KOPT-K1 (cell line): ENCODE measurements around the gene HPS3.
"Not testable (repeated sequence)": the region's sequence is repeated elsewhere in the genome, so short reads cannot be mapped to it uniquely, and the experiment has no call there.

Experiments
- H3K27ac ChIP-seq: fragments of 200-600 bp; sonication (generic); 2 replicates; pipeline ENCODE4 v1.5.1; 2016; ENCODE audit warnings: antibody characterized with exemption, mild to moderate bottlenecking, low read depth, low read length; ENCODE audit not compliant: poor library complexity, severe bottlenecking
- H3K36me3 ChIP-seq: fragments of 200-600 bp; sonication (generic); 2 replicates; pipeline ENCODE4 v1.5.1; 2017; ENCODE audit warnings: antibody characterized with exemption, mild to moderate bottlenecking, low read length, moderate library complexity; ENCODE audit not compliant: insufficient read depth
- H3K9me3 ChIP-seq: fragments of 200-600 bp; sonication (generic); 2 replicates; pipeline ENCODE4 v1.5.1; 2017; ENCODE audit warnings: antibody characterized with exemption, low read length, mild to moderate bottlenecking; ENCODE audit not compliant: insufficient read depth, poor library complexity, severe bottlenecking

The HPS3 gene

DNA sequence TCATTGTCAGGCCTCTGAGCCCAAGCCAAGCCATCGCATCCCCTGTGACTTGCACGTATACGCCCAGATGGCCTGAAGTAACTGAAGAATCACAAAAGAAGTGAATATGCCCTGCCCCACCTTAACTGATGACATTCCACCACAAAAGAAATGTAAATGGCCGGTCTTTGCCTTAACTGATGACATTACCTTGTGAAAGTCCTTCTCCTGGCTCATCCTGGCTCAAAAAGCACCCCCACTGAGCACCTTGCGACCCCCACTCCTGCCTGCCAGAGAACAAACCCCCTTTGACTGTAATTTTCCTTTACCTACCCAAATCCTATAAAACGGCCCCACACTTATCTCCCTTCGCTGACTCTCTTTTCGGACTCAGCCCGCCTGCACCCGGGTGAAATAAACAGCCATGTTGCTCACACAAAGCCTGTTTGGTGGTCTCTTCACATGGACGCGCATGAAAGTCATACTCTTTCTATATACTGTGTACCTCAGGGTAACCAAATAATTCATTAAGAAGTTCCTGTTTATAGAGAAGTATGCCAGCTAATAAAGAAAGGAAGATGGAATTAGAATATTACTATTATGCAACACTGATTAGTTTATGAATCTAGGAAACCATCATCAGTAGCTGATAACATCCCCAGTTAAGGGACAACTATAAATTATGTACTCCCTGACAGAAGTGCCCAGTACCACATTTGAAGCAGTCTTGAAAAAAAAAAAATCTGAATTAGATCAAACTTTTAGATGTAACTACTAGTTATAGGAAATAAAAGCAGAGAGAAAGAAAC lies 67.6 kb downstream of the HPS3 start:
- H3K36me3 ChIP-seq, H3K27ac ChIP-seq, H3K9me3 ChIP-seq: not testable (repeated sequence)

DNA sequence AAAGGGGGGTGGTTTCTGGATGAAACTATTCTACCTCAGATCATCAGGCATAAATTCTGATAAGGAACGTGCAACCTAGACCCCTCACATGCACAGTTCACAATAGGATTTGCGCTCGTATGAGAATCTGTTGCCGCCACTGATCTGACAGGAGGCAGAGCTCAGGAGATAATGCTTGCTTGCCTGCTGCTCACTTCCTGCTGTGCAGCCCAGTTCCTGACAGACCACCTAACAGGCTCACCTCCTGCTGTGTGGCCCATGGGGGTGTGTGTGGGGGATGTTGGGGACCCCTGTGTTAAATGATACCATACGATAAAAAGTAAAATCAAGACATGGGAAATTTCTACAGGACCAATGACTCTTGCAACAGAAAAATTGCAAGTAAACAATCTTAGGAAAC lies 68.2 kb downstream of the HPS3 start:
- H3K27ac ChIP-seq: no peak overlapping the region
- no peaks in the 10 kb centered on the region for H3K36me3 ChIP-seq
- H3K9me3 ChIP-seq: no peaks in the 10 kb centered on the region

DNA sequence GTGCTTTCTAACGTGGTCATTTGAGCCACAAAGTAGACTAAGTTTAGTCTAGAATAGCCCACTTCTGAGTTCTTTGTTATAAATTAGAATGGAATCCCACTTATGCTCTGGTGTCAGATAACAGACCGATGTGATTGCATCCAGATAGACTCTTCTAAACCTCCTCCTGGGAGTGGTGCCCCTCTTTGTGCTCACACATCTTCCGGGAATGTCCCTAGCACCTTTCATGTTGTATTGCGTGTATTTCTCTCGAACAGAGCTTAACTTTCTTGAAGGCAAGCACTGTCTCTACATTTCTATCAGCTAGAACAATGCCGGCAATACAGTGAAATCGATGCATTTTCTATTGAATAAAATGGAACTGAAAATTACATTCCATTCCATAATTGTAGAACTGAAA lies 69.2 kb downstream of the HPS3 start:
- no peak overlapping the region for H3K27ac ChIP-seq

DNA sequence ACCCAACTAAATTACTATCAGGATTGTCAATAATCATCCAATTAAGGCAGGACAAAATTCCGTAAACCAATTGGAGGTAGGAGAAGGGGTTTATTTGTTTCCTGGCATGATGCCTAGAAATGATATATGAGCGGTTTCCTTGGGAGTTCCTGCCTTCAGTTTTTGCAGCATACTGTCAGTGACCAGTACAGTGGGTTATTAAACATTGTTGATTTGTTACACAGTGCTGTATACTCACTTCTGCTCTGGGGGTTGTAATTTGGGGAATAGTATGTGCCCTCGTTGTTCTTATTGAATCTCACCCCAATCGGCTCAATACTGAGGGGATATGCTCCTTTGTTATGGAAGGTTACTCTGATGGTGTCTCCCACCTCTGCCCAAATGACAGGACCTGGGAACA lies 70.0 kb downstream of the HPS3 start:
- Histone ChIP-seq H3K9me3 (no peaks in the 10 kb centered on the region), H3K36me3 (no peaks in the 10 kb centered on the region), H3K27ac (no peak overlapping the region)

More for the DNA sequence above, 69.2 kb downstream of the HPS3 start:
- Histone ChIP-seq H3K9me3 (no peaks in the 10 kb centered on the region), H3K36me3 (no peaks in the 10 kb centered on the region)

DNA sequence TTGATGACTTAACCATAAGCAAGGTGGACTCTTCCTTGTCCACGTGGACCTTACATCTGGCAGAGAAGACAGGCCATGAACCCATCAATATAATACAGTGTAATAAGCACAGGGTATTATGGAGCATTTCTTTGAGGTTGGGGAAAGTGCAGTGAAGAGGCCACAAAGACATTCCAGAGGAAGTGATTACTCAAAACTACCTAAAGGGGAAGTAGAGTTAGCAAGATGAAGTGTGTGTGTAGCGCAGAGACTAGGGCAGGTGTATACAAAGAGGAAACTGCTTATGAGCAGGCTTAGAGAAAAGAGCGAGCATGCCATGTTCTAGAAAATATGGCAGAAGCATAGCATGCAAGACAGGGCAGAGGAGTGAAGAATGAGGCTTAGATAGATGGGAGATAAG lies 74.3 kb downstream of the HPS3 start:
- Histone ChIP-seq H3K27ac (no peak overlapping the region), H3K36me3 (no peaks in the 10 kb centered on the region), H3K9me3 (no peaks in the 10 kb centered on the region)

DNA sequence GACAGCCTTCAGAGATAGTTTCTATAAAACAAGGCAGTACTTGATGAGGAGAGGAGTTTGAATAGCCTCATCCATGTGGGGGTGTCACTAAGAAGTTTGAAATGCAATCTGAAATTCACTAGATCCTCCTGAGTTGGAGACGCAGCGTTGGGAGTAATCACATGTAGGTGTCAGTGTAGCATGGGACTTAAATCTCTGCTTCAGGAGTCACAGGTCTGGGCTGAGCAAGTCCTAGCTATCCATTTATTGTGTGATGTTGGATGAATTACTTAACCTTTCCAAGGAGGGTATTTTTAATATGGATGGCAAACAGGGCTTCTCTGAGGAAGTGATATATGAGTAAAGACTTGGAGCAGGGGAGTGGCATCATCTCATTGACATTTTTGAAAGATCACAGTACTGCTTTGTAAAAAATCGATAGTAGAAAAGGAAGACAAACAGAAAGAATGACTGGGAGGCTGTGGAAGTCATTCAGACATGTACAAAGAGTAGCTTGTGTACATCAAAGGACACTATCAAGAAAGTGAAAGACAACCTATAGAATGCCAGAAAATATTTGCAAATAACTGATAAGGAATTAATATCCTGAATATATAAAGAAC lies 75.1 kb downstream of the HPS3 start:
- Histone ChIP-seq H3K9me3 (no peaks in the 10 kb centered on the region), H3K27ac (no peak overlapping the region), H3K36me3 (no peaks in the 10 kb centered on the region)

DNA sequence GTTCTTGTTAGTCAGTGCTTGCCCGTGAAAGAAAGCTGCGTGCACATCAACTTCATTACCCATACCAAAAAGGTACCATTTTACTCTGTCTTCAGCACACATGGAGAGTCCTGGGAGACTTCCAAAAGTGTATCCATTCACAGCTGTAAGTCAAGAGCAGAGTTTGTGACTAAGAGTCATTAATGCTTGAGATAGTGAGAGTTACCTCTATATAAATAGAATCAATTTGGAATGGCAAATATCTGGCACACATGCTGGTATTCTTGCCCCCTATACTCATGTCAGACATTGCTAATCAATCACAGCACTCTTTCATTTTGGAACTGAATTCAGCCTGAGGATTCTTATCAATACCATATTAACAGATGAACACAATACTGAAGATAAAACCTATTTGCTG lies 78.0 kb downstream of the HPS3 start:
- Histone ChIP-seq H3K9me3 (no peaks in the 10 kb centered on the region), H3K36me3 (no peaks in the 10 kb centered on the region), H3K27ac (no peak overlapping the region)

DNA sequence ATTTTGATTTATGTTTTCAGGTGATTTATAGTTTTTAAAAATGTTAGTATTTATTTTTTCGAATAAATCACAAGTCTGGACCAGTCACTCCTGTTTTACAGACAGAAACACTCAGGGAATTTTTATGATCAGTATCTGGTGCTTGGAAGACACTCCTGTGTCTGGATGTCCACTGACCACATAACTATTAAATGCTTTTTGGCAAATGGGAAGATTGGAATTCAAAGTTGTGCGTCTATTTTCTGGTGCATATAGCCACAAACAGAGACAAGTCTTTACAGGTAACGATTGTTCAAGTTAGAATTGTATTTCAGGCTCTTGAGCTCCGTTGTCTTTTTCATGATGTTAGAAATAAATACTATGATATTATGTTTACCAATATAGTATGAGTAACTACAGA lies 80.0 kb downstream of the HPS3 start:
- Histone ChIP-seq H3K9me3 (no peaks in the 10 kb centered on the region), H3K27ac (no peak overlapping the region), H3K36me3 (no peaks in the 10 kb centered on the region)

DNA sequence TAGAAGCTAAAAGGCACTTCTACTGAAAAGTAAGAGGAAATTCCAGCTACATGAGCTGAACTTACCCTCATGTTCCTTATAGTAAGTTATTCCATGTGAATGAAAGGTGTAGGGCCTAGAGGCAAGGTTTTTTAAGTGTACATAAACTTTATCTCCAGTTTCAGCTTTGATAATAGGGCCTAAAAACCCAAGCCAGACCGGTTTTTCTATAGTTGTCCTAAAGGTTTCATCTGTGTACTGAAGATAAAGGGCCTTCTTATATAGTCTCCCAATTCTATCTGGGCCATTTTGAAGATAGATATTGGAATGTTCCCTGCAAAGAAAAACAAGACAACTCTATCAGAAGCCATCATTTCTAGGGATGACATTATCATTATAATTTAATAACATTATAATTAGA lies 82.9 kb downstream of the HPS3 start:
- no peaks in the 10 kb centered on the region for H3K36me3 ChIP-seq
- H3K9me3 ChIP-seq: no peaks in the 10 kb centered on the region
- H3K27ac ChIP-seq: no peak overlapping the region

DNA sequence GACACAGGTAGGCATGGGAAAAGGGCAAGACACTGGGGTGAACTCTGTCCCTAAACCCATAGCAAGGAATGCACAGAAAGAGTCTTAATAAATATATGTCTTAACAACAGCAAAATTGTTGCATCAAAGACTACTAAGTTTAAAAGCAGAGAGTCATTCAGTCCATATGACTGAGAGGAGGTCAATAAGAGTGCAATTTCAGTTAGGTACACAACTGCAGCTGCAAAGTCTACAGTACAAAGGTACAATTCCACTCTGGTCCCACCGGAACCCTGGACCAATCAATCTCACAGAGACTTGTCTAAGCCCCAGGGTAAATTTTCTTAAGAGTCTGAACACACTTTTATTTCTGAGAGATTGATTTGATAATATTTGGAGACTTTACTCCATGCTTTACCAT lies 85.3 kb downstream of the HPS3 start:
- no peak overlapping the region for H3K27ac ChIP-seq
- H3K9me3 ChIP-seq: no peaks in the 10 kb centered on the region
- no peaks in the 10 kb centered on the region for H3K36me3 ChIP-seq

DNA sequence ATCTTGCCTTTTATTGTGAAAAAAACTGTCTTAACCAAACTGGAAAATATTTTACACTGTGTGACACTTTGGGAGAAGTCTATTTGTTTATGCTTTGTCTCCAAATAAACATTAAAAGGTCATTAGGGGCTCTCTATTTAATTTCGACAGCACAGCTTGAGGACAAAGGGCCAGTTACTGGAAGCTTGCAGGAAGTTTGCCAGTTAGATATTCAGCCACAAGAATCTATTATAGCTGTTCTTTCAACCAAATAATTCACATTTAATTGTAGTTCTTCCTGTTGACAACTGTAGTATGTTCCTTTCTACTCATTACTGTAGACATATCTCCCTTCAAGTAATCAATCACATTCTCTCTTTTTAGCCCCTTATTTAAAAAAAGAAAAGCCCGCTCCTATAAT lies 86.1 kb downstream of the HPS3 start:
- no peak overlapping the region for H3K27ac ChIP-seq
- H3K9me3 ChIP-seq: no peaks in the 10 kb centered on the region

DNA sequence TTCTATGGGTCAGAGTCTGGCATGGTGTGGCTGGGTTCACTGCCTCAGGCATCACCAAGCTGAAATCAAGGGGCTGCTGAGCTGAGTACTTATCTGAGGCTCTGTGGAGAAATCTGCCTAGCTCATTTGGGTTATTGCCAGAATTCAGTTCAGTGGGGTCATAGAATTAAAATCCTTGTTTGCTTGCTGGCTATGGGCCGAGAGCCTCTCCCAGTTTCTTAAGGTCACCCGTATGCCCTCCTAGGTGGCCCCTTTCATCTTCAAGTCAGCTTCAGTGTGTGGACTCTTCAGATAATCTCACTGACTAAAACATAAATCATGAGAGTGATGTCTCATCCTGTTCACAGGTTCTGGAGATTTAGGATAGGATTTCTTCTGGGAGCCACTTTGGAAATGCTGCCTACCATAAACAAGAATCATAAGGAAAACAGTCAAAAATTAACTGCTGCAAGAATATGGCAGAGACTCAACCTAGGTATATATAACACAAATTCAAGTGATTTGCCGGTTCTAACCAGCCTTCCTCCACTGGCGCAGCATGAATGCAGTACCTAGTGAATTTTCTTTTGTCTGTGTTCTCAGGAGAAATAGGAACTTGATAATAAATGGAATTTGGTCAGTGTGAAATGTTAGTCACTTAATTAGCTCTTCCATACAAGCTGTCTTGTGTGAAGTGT lies 86.9 kb downstream of the HPS3 start:
- no peak overlapping the region for H3K27ac ChIP-seq
- H3K36me3 ChIP-seq: no peaks in the 10 kb centered on the region

More for the DNA sequence above, 86.1 kb downstream of the HPS3 start:
- no peaks in the 10 kb centered on the region for H3K36me3 ChIP-seq

DNA sequence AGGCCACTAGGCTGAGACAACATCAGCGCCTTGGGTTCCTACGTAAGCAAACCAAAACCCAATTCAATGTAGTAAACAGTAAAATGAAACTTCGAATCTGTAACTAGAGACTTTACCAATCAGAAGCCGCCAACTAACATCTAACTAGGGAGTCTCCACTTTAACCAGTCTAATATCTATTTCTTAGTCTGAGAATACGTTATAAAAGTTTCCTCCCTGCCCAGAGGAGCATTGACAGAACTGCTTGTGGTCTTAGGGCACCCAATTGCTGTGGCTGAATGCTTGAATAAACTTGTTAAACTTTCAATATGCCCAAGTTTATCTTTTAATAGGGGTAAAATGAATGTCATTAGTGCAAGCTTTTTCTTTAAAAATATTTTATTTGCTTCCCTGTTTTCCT lies 87.9 kb downstream of the HPS3 start:
- Histone ChIP-seq H3K27ac (no peak overlapping the region), H3K9me3 (no peaks in the 10 kb centered on the region), H3K36me3 (no peaks in the 10 kb centered on the region)

More for the DNA sequence above, 86.9 kb downstream of the HPS3 start:
- no peaks in the 10 kb centered on the region for H3K9me3 ChIP-seq

DNA sequence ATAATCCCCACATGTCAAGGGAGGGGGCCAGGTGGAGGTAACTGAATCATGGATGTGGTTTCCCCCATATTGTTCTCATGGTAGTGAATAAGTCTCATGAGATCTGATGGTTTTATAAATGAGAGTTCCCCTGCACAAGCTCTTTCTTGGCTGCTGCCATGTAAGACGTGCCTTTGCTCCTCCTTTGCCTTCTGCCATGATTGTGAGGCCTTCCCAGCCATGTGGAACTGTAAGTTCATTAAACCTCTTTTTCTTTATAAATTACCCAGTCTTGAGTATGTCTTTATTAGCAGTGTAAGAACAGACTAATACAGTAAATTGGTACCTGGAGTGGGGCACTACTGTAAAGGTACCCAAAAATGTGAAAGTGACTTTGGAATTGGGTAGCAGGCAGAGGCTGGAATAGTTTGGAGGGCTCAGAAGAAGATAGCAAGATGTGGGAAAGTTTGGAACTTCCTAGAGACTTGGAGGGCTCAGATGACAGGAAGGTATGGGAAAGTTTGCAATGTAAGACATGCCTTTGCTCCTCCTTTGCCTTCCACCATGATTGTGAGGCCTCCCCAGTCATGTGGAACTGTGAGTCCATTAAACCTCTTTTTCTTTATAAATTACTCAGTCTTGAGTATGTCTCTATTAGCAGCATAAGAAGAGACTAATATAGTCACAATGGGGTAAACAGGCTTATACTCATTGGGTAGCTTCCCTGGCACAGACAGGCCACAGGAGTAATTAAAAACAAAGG lies 90.1 kb downstream of the HPS3 start:
- H3K9me3 ChIP-seq, H3K27ac ChIP-seq: not testable (repeated sequence)

More for the DNA sequence above, 90.1 kb downstream of the HPS3 start:
- H3K36me3 ChIP-seq: not testable (repeated sequence)
